Left lung (tissue), 10 donors: ENCODE results near the gene NUDT7. TPM values are rescaled to one million over a fixed set of nuclear protein-coding genes. Genes with fewer than 3 reads are reported as not detected.

Experiments used
- ATAC-seq: fragments of 200-7000 bp; cut with Tn5 transposase; one replicate; pipeline ENCODE4 v1.9.1; 2020; ENCODE audit warnings: moderate library complexity
- DNase-seq, 4 donors: peaks; one replicate each; pipeline ENCODE4 v3.0.0-alpha.2; 2013 to 2020
- H3K27ac ChIP-seq, 2 donors: fragments of 200-600 bp; sonication (generic) in 1 of 2; one replicate each; pipeline versions ENCODE4 v1.5.0 to v1.8.0; 2020 to 2021
- H3K27me3 ChIP-seq, 2 donors: fragments of 200-600 bp; sonication (generic) in 1 of 2; one replicate each; pipeline versions ENCODE4 v1.5.0 to v1.8.0; 2020 to 2021
- H3K36me3 ChIP-seq, 2 donors: fragments of 200-600 bp; sonication (generic) in 1 of 2; one replicate each; pipeline versions ENCODE4 v1.5.0 to v1.8.0; 2020 to 2021
- H3K4me1 ChIP-seq, 2 donors: fragments of 200-600 bp; one replicate each; pipeline ENCODE4 v1.8.0; 2021
- H3K4me3 ChIP-seq, 2 donors: fragments of 200-600 bp; sonication (generic) in 1 of 2; one replicate each; pipeline versions ENCODE4 v1.5.0 to v1.8.0; 2020 to 2021; ENCODE audit warnings: mild to moderate bottlenecking in 1 of 2
- H3K9me3 ChIP-seq, 2 donors: fragments of 200-600 bp; sonication (generic) in 1 of 2; one replicate each; pipeline versions ENCODE4 v1.5.0 to v1.8.0; 2020 to 2021
- intact Hi-C, 2 donors: fragments of 100-400 bp; cut with DNase I; formaldehyde crosslinking; loops; one replicate each; pipeline versions ENCODE4 v1.11.2 to v1.14.2; 2022
- polyA plus RNA-seq, 6 donors: library from polyadenylated mRNA; unstranded; fragments of 120-200 nt; gene quantifications; one replicate each; pipeline ENCODE4 v1.2.1, GENCODE V29; 2013; ENCODE audit not compliant: insufficient read length in 6 of 6
- total RNA-seq, 2 donors: library from RNA; stranded (reverse); fragmentation: NEBNext Ultra II Directional; extraction: Animal tissue kit (Norgen Biotek cat#: 25700); gene quantifications; one replicate each; pipeline ENCODE4 v1.2.1, GENCODE V29; 2021
- TF ChIP-seq, protein P1 (sequence below), 2 donors: fragments of 200-600 bp; sonication (generic) in 1 of 2; IDR thresholded peaks; one replicate each; pipeline versions ENCODE4 v1.5.0 to v1.8.0; 2021; ENCODE audit warnings: antibody characterized with exemption in 2 of 2
- donor health status: DM: no; HTN: yes; CAD: no.
- donor health status: DM: no; HTN: no; CAD: no.

The NUDT7 gene
- total and polyA plus RNA-seq, 8 donors: 6.4 to 14.0 (median 11.4) TPM

- Histone ChIP-seq H3K27ac (no peak overlapping the region), H3K4me1 (no peaks in the 10 kb centered on the region), H3K27me3 (peaks cover 0 to 19% of the 10 kb centered on the region in 2 donors), H3K4me3 (no peak overlapping the region), H3K36me3 (no peaks in the 10 kb centered on the region), H3K9me3 (no peaks in the 10 kb centered on the region)
- no peak for DNase-seq
- TF ChIP-seq, protein P1, sequence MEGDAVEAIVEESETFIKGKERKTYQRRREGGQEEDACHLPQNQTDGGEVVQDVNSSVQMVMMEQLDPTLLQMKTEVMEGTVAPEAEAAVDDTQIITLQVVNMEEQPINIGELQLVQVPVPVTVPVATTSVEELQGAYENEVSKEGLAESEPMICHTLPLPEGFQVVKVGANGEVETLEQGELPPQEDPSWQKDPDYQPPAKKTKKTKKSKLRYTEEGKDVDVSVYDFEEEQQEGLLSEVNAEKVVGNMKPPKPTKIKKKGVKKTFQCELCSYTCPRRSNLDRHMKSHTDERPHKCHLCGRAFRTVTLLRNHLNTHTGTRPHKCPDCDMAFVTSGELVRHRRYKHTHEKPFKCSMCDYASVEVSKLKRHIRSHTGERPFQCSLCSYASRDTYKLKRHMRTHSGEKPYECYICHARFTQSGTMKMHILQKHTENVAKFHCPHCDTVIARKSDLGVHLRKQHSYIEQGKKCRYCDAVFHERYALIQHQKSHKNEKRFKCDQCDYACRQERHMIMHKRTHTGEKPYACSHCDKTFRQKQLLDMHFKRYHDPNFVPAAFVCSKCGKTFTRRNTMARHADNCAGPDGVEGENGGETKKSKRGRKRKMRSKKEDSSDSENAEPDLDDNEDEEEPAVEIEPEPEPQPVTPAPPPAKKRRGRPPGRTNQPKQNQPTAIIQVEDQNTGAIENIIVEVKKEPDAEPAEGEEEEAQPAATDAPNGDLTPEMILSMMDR (IDR thresholded peaks at IDR 0.05): no peak
- no peak for ATAC-seq
- intact Hi-C loops: loop anchor here in 1 of 2 donors (10.0 kb wide), 1 partner anchor 291 kb away; no protein-coding TSS in a partner anchor
Measured at GRCh38 chr16:77684181-77684526, 38.2 kb upstream of the NUDT7 start.

GRCh38 chr16:77686385-77686784 is 35.9 kb upstream of the NUDT7 start:
- TF ChIP-seq, protein P1 (IDR thresholded peaks at IDR 0.05): no peak
- intact Hi-C loops: loop anchor here in 1 of 2 donors (10.0 kb wide), 1 partner anchor 288 kb away; no protein-coding TSS in a partner anchor
- Histone ChIP-seq H3K9me3 (no peaks in the 10 kb centered on the region), H3K36me3 (no peaks in the 10 kb centered on the region), H3K4me1 (no peaks in the 10 kb centered on the region), H3K4me3 (no peak overlapping the region), H3K27me3 (peaks cover 0 to 19% of the 10 kb centered on the region in 2 donors), H3K27ac (no peak overlapping the region)
- DNase-seq (no peak), ATAC-seq (no peak)

- no peaks in the 10 kb centered on the region for H3K36me3 ChIP-seq
- H3K27me3 ChIP-seq: peaks cover 0 to 23% of the 10 kb centered on the region in 2 donors
- TF ChIP-seq, protein P1 (IDR thresholded peaks at IDR 0.05): no peak
- no peak overlapping the region for H3K27ac ChIP-seq
- DNase-seq (no peak), ATAC-seq (no peak)
- H3K9me3 ChIP-seq: no peaks in the 10 kb centered on the region
- no peak overlapping the region for H3K4me3 ChIP-seq
- intact Hi-C loops: loop anchor here in 1 of 2 donors (10.0 kb wide), 1 partner anchor 285 kb away; no protein-coding TSS in a partner anchor
- H3K4me1 ChIP-seq: no peaks in the 10 kb centered on the region
Measured at GRCh38 chr16:77689971-77690370, 32.3 kb upstream of the NUDT7 start.

GRCh38 chr16:77690416-77690815 is 31.9 kb upstream of the NUDT7 start:
- H3K4me3 ChIP-seq: no peak overlapping the region
- ATAC-seq: no peak
- no peak overlapping the region for H3K27ac ChIP-seq
- no peaks in the 10 kb centered on the region for H3K4me1 ChIP-seq
- no peak for DNase-seq
- intact Hi-C loops: no loop called here
- no peaks in the 10 kb centered on the region for H3K36me3 ChIP-seq
- no peaks in the 10 kb centered on the region for H3K9me3 ChIP-seq
- TF ChIP-seq, protein P1 (IDR thresholded peaks at IDR 0.05): no peak
- H3K27me3 ChIP-seq: peaks cover 0 to 22% of the 10 kb centered on the region in 2 donors

GRCh38 chr16:77692612-77693011 is 29.7 kb upstream of the NUDT7 start:
- no peak for ATAC-seq
- Histone ChIP-seq H3K27ac (no peak overlapping the region), H3K9me3 (no peaks in the 10 kb centered on the region), H3K4me1 (no peaks in the 10 kb centered on the region), H3K36me3 (no peaks in the 10 kb centered on the region), H3K4me3 (no peak overlapping the region), H3K27me3 (peaks cover 0 to 12% of the 10 kb centered on the region in 2 donors)
- intact Hi-C loops: no loop called here
- DNase-seq: no peak
- TF ChIP-seq, protein P1 (IDR thresholded peaks at IDR 0.05): no peak
